HepG2 (cell line): ENCODE data around the gene RGS19. TPM values are rescaled to one million over a fixed set of nuclear protein-coding genes. Genes with fewer than 3 reads are reported as not detected.

Experiments used
- ARNTL ChIP-seq: sonication (generic); formaldehyde crosslinking; IDR thresholded peaks from 2 replicates; pipeline ENCODE4 v1.4.0; 2020; ENCODE audit warnings: mild to moderate bottlenecking, missing genetic modification reagents
- CEBPB ChIP-seq: IDR thresholded peaks from 2 replicates; pipeline ENCODE4 v1.6.1; 2011; ENCODE audit warnings: low read depth, low read length, improper control_type of control experiment, borderline replicate concordance
- FOSL1 ChIP-seq: sonication (generic); formaldehyde crosslinking; IDR thresholded peaks from 2 replicates; pipeline ENCODE4 v1.9.0; 2021; ENCODE audit warnings: missing genetic modification reagents, borderline replicate concordance
- KIAA2018 ChIP-seq: sonication (generic); formaldehyde crosslinking; IDR thresholded peaks from 2 replicates; pipeline ENCODE4 v1.5.0; 2020; ENCODE audit warnings: mild to moderate bottlenecking, missing genetic modification reagents, borderline replicate concordance
- MTF1 ChIP-seq: sonication (generic); formaldehyde crosslinking; IDR thresholded peaks from 2 replicates; pipeline ENCODE4 v1.5.0; 2020; ENCODE audit warnings: missing genetic modification reagents
- MZF1 ChIP-seq: sonication (generic); formaldehyde crosslinking; IDR thresholded peaks from 2 replicates; pipeline ENCODE4 v1.8.1; 2023; ENCODE audit warnings: mild to moderate bottlenecking, missing genetic modification reagents, borderline replicate concordance
- PAF1 ChIP-seq: IDR thresholded peaks from 2 replicates; pipeline ENCODE4 v1.6.1; 2016; ENCODE audit warnings: missing genetic modification reagents, missing compliant biosample characterization
- RORA ChIP-seq: sonication (generic); formaldehyde crosslinking; IDR thresholded peaks from 2 replicates; pipeline ENCODE4 v1.5.0; 2020; ENCODE audit warnings: mild to moderate bottlenecking, missing genetic modification reagents, moderate library complexity
- SMARCC2 ChIP-seq: fragments of 450-650 bp; IDR thresholded peaks from 2 replicates; pipeline ENCODE4 v1.6.1; 2017; ENCODE audit warnings: antibody characterized with exemption, mild to moderate bottlenecking
- TBP ChIP-seq: sonication (generic); formaldehyde crosslinking; IDR thresholded peaks from 2 replicates; pipeline ENCODE4 v1.5.0; 2020; ENCODE audit warnings: missing genetic modification reagents
- ZNF280B ChIP-seq: sonication (generic); formaldehyde crosslinking; IDR thresholded peaks from 2 replicates; pipeline ENCODE4 v1.5.0; 2020; ENCODE audit warnings: missing genetic modification reagents, mild to moderate bottlenecking, borderline replicate concordance
- ZNF292 ChIP-seq: sonication (generic); formaldehyde crosslinking; IDR thresholded peaks from 2 replicates; pipeline ENCODE4 v1.8.1; 2022; ENCODE audit warnings: mild to moderate bottlenecking, low read depth, missing genetic modification reagents, borderline replicate concordance
- ZSCAN22 ChIP-seq: sonication (generic); formaldehyde crosslinking; IDR thresholded peaks from 2 replicates; pipeline ENCODE4 v1.4.0; 2020; ENCODE audit warnings: mild to moderate bottlenecking, missing genetic modification reagents
- polyA plus RNA-seq, 8 experiments: library from polyadenylated mRNA; depleted of rRNA in 3 of 8; stranded (reverse) in 7 of 8; unstranded in 1 of 8; fragments of >200 nt; fragmentation: Illumina TruSeq in 4 of 8; extraction: Trizol in 4 of 8; gene quantifications; 2 replicates each; pipeline versions ENCODE4 v1.2.1 to v1.2.3, GENCODE V29; 2011 to 2016; ENCODE audit warnings: low read depth in 4 of 8, missing spikeins in 1 of 8, mixed read lengths in 1 of 8; ENCODE audit not compliant: insufficient read depth in 1 of 8
- total RNA-seq, 5 experiments: library from RNA; depleted of rRNA; stranded (reverse); fragments of >200 nt; fragmentation: Illumina TruSeq; extraction: Trizol; gene quantifications; 2 replicates each; pipeline ENCODE4 v1.2.3, GENCODE V29; 2016; ENCODE audit warnings: low read depth in 1 of 5
- TF ChIP-seq, protein P1 (sequence below): sonication (generic); formaldehyde crosslinking; IDR thresholded peaks from 2 replicates; pipeline ENCODE4 v1.9.0; 2021; ENCODE audit warnings: missing genetic modification reagents, mild to moderate bottlenecking, borderline replicate concordance
- TF ChIP-seq, protein P2 (sequence below): sonication (generic); formaldehyde crosslinking; IDR thresholded peaks from 2 replicates; pipeline ENCODE4 v1.5.0; 2020; ENCODE audit warnings: mild to moderate bottlenecking, missing genetic modification reagents
- TF ChIP-seq, protein P3 (sequence below): sonication (generic); formaldehyde crosslinking; IDR thresholded peaks from 2 replicates; pipeline ENCODE4 v1.8.1; 2023; ENCODE audit warnings: mild to moderate bottlenecking, missing genetic modification reagents, borderline replicate concordance

The RGS19 gene
- total and polyA plus RNA-seq, 2 of the 13 experiments (the other 11 are each of a cell fraction or from before 2014, with no cell fraction given) = 10.7 to 11.9 TPM

GRCh38 chr20:64042054-64042781 is 37.1 kb downstream of the RGS19 start (continued):
- TF ChIP-seq, protein P1, sequence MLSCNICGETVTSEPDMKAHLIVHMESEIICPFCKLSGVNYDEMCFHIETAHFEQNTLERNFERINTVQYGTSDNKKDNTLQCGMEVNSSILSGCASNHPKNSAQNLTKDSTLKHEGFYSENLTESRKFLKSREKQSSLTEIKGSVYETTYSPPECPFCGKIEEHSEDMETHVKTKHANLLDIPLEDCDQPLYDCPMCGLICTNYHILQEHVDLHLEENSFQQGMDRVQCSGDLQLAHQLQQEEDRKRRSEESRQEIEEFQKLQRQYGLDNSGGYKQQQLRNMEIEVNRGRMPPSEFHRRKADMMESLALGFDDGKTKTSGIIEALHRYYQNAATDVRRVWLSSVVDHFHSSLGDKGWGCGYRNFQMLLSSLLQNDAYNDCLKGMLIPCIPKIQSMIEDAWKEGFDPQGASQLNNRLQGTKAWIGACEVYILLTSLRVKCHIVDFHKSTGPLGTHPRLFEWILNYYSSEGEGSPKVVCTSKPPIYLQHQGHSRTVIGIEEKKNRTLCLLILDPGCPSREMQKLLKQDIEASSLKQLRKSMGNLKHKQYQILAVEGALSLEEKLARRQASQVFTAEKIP = no peak
- TF ChIP-seq TBP (CRISPR knock-in tag) (no peak), ARNTL (CRISPR knock-in tag) (no peak), CEBPB (no peak), MZF1 (CRISPR knock-in tag) (no peak), MTF1 (CRISPR knock-in tag) (0 out of 2 replicates have a peak, but pooled peaks have one; percentile 27), ZNF292 (no peak), ZNF280B (CRISPR knock-in tag) (peak; percentile 27; the same call in 1 of the 2 replicates), PAF1 (no peak), KIAA2018 (CRISPR knock-in tag) (no peak), SMARCC2 (no peak), ZSCAN22 (CRISPR knock-in tag) (no peak), FOSL1 (CRISPR knock-in tag) (peak; percentile 26; the same call in 1 of the 2 replicates), RORA (CRISPR knock-in tag) (no peak)
- TF ChIP-seq, protein P2, sequence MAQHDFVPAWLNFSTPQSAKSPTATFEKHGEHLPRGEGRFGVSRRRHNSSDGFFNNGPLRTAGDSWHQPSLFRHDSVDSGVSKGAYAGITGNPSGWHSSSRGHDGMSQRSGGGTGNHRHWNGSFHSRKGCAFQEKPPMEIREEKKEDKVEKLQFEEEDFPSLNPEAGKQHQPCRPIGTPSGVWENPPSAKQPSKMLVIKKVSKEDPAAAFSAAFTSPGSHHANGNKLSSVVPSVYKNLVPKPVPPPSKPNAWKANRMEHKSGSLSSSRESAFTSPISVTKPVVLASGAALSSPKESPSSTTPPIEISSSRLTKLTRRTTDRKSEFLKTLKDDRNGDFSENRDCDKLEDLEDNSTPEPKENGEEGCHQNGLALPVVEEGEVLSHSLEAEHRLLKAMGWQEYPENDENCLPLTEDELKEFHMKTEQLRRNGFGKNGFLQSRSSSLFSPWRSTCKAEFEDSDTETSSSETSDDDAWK = no peak
- TF ChIP-seq, protein P3, sequence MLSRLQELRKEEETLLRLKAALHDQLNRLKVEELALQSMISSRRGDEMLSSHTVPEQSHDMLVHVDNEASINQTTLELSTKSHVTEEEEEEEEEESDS (CRISPR knock-in tag) = no peak
